ENCODE data around the gene WNK1.
"Not testable (repeated sequence)": the region's sequence is repeated elsewhere in the genome, so short reads cannot be mapped to it uniquely, and the experiment has no call there.

Gene WNK1

GRCh38 chr12:778615-779014 lies 26.2 kb downstream of the WNK1 start:
- DNase-seq (ENCODE audit: low read depth, low spot score) = no peak

DNA sequence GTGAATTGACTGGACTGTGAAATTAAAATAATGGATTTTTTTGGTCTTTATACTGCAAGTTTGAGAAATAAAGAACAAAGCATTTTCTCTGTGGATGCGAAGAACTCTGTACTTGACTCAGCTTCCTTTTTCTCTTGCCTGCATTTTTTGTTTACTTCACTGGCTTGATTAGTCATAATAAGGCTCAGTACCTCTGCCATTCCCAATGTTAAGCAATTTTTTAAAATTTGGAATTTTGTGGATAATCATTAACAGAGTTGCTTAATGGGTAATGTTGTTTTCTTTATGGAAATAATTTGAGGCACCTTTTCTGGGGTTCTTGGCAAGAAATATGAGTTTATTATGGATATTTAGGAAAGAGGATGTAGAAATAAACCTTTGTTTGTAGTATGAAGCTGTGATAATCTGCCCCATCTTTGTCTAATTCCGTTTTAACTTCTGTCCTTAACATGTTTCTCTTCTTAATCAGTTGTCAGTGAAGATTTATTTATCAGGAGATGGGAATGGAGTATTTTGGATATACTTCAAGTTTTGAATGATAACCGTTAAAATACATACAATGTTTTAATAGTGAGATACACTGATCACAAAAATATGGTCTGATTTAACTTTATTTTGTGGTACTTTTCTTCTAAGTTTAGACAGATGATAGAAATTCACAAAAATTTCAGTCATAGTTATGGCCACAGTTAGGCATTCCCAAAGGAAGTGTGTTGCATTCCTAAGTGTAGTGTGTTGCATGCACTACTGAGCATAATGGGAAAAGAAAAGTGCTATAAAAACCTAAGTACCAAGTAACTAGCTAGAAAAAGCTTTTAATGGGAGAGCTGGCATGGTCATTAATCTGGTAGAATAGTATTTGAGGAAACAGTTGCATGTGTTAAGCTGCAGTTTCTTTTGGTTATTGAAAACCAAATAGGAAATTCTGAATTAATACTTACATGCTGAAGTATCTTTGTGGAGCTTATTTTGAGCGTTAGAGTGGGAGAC lies 27.7 kb downstream of the WNK1 start:
- DNase-seq (ENCODE audit: low read depth, low spot score) = no peak

DNA sequence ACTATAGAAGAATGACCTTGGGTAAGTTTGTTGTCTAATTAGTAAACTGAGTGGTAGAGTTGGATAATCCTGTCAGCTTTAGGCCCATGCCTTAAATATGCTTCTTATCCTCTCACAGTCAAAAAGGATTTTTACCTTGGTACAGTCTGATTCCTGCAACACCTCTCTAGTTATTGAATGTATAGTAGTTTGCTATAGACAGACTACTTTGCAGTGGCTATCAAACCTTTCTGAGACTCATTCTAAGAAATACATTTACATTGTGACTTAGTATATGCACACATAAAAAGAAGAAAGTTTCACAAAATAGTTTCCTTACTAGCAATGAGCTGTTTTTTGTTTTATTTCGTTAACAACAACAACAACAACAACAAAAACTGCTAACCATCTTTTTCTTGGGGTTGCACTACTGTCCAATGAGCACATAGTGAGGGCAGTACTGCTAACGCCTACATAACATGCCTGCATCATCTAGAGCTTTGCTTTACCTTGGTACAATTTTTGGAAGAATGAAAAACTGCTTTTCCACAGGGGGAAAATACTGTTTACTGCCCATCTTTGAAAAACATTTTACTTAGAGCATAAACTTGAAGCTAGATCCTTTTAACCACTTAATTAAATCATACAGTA lies 28.5 kb downstream of the WNK1 start:
- no peak for DNase-seq (ENCODE audit: low read depth, low spot score)

GRCh38 chr12:785706-786105 lies 33.3 kb downstream of the WNK1 start:
- no peak for DNase-seq (ENCODE audit: low read depth, low spot score)

DNA sequence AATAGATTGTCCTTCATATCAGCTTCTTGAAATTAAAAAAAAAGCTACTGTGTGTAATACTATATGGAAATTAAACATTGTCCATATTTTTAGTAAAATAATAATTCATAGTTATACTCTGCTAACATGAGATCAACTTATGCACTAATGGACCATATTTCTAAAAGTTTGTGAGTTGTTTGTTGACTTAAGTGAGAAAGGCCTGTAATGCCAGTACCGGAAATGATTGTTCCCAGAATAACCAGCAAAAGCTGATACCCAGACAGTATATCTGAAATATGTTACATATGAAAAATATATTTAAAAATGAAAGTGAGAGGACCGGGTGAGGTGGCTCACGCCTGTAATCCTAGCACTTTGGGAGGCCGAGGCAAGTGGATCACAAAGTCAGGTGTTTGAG lies 35.9 kb downstream of the WNK1 start:
- no peak for DNase-seq (ENCODE audit: low read depth, low spot score)

DNA sequence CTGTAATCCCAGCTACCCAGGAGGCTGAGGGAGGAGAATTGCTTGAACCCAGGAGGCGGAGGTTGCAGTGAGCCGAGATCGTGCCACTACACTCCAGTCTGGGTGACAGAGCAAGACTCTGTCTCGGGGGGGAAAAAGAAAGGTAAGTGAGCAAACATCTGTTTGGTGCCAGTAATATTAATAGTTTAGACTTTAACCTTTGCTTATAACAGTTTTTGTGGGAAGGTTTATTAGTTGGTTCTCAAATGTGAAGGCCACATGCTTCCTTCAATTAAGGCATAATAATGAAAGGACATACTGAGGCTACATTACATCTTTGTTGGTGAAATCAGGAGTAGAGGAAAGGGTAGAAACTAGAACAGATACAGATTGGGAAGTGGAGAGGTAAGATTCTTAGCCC lies 36.4 kb downstream of the WNK1 start:
- not testable (repeated sequence) for DNase-seq (ENCODE audit: low read depth, low spot score)

GRCh38 chr12:789852-790563 lies 37.6 kb downstream of the WNK1 start:
- DNase-seq (ENCODE audit: low read depth, low spot score) = no peak

DNA sequence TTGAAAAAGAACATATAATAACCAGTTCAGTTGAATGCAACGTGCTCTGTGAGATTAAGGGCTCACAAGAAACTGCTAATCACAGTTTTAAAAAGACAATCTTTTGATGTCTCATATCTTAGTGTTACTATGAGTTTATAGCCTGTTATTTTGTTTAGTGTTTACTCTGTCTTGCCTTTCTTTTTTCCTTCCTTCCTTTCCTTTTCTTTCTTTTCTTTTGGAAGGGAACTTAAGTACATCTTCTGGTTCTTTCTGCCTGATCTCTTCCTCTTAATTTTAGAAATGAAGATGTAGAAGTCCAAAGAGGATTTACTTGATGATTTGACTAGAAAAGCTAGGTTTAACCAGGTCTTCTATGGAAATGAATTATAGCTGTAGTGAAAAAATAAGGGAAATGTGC lies 38.2 kb downstream of the WNK1 start:
- no peak for DNase-seq (ENCODE audit: low read depth, low spot score)

GRCh38 chr12:793037-793436 lies 40.7 kb downstream of the WNK1 start:
- DNase-seq (ENCODE audit: low read depth, low spot score) = no peak

- DNase-seq (ENCODE audit: low read depth, low spot score) = no peak
Observed at GRCh38 chr12:793711-794110, 41.3 kb downstream of the WNK1 start.

GRCh38 chr12:795305-795704 lies 42.9 kb downstream of the WNK1 start:
- no peak for DNase-seq (ENCODE audit: low read depth, low spot score)

DNA sequence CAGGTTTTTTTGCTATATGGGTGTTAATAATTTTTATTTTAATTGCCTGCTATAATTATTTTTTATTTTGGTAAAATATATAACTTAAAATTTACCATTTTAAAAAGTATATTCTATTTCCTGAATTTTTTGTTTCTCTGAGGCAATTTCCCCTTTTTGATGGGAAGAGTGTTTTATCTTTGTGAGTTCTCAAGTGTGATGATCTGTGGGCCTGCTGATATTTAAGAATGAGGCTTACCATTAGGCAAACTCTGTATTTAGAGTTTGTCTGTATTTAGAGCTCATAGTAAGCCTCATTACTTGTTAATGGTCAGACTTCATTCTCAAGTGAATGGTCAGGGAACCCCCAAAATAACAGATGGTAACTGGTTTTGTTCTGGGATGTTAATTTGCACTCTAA lies 48.0 kb downstream of the WNK1 start:
- no peak for DNase-seq (ENCODE audit: low read depth, low spot score)

DNA sequence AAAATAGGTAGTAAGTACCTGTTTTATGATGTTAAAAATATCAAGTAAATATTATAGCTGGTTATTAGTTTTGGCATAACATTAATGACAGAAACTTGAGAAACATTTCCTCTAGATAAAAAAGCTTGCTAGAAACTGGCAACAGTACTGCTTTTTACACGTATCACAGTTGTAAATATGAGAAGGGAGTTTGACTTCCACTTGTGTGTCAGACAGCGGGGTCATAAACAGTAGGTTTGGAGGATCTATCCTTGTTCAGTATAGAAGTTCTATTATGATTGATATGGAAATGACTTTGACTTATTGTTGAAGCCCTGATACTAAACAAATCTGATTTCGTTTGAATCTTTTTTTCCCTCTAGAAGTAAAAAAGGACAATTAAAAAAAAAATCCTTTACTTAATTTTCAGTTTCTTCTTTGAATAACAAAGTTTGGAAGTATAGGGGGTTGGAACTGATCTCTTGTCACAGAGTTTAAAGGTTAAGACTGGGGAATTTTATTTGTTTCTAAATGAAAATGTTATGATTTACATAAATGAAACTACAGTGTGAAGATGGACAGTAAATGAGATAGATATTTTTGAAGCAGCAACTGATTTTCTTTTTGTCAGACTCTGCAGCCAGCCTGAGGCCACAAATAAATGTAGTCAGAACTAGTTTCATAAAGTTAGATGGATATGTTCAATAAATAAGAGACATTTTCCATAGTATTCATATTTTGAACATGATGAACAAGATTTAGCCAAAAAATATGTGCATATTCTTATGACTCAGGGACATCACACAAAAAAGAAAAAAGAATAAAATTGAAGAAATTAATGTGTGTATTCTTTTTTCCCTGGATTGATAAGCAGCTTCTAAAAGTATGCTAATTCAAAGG lies 50.1 kb downstream of the WNK1 start:
- no peak for DNase-seq (ENCODE audit: low read depth, low spot score)

- DNase-seq (ENCODE audit: low read depth, low spot score) = no peak
Observed at GRCh38 chr12:805022-805632, 52.7 kb downstream of the WNK1 start.

DNA sequence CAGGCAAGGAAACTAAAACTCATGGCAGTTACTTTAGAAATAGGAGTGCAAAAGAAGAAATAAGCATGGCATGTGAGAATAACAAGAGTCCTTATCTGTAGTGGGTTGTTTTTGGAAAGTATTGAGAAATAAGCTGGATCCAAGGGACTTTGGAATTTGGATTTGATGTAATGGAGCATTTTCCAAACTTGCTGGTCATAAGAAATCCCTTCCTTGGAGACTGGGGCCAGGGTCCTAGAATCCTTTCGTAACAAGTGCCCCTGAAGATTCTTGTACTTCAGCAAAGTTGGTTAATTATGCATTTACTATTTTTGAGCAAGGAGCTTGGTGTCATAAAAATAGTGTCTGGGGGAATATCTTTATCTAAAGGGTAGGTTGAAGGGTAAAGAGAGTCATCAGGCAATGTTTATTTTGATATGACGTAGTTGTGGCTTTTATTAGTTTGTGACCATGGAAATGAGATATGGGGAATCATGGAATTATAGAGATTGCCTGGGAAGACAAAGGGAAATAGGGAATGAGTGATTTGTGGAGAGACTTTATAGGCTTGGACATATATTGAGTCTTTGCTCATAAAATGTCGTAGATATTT lies 53.9 kb downstream of the WNK1 start:
- DNase-seq (ENCODE audit: low read depth, low spot score) = no peak

DNA sequence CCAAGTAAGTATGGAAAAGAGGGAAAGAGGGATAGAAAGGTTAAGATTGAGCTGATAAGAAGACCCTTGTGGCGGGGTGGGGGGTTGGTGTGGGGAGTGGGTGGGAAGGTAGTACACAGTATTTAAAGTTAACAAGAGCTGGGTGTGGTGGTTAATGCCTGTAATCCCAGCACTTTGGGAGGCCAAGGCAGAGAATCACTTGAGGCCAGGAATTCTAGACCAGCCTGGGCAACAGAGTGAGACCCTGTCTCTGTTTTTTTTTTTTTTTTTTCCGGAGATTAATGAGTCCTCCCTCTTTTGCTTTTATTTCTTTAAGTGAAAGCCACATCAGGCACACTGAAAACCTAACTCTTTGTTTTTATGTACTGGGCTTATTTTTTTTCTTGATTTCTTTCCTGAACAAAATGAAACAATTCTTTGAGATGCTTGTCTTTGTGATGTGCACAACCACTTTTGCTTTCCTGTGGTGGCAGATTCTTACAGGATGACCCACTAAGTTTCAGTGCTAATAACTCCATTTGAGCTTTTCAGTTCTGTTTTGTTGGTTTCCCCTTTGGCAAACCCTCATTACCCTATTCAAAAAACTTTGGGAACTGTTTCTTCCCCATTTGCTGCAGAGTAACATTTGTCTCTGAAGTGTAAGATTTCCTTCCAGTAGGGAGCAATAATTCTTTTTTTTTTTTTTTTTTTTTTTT lies 54.8 kb downstream of the WNK1 start:
- DNase-seq (ENCODE audit: low read depth, low spot score) = no peak

- DNase-seq (ENCODE audit: low read depth, low spot score) = no peak
Observed at GRCh38 chr12:810116-810515, 57.7 kb downstream of the WNK1 start.

- no peak for DNase-seq (ENCODE audit: low read depth, low spot score)
Observed at GRCh38 chr12:810671-811415, 58.5 kb downstream of the WNK1 start.

DNA sequence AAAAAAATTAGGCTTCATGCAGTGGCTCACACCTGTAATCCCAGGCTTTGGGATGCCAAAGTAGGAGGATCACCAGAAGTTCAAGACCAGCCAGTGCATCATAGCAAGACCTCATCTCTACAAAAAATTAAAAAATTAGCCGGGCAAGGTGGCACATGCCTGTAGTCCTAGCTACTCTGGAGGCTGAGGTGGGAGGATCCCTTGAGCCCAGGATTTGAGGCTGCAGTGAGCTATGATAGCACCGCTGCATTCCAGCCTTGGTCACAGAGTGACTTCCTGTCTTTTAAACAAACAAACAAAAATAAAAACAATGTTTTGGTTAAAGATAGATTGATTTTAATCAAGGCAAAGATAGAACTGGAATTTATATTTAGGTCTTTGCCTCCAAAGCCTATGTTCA lies 60.6 kb downstream of the WNK1 start:
- no peak for DNase-seq (ENCODE audit: low read depth, low spot score)
